Transverse colon (tissue), 4 donors: Measurements from ENCODE around the gene GJB5. TPM values are rescaled to one million over a fixed set of nuclear protein-coding genes. Genes with fewer than 3 reads are reported as not detected.
A peak's percentile ranks its signal among the peaks of the same experiment; 100 is the strongest.

Source experiments
- DNase-seq: peaks from one replicate; pipeline ENCODE4 v3.0.0-alpha.2; 2019
- H3K27ac ChIP-seq, 4 donors: fragments of 200-600 bp; sonication (generic); 2 replicates each; pipeline ENCODE4 v1.5.1; 2016 to 2018; ENCODE audit warnings: inconsistent platforms in 4 of 4
- H3K27me3 ChIP-seq: fragments of 200-600 bp; sonication (generic); 2 replicates; pipeline ENCODE4 v1.5.1; 2017; ENCODE audit warnings: inconsistent platforms
- H3K36me3 ChIP-seq, 4 donors: fragments of 200-600 bp; sonication (generic); 2 replicates each; pipeline ENCODE4 v1.5.1; 2017 to 2019; ENCODE audit warnings: inconsistent platforms in 4 of 4
- H3K4me1 ChIP-seq, 4 donors: fragments of 200-600 bp; sonication (generic); 2 replicates each; pipeline ENCODE4 v1.5.1; 2017 to 2020; ENCODE audit warnings: inconsistent platforms in 4 of 4
- H3K4me3 ChIP-seq, 4 donors: fragments of 200-600 bp; sonication (generic); 1 replicate in 1 of 4; 2 replicates in 3 of 4; pipeline versions ENCODE4 v1.5.1 to v1.6.1; 2017 to 2019; ENCODE audit warnings: inconsistent platforms in 4 of 4
- H3K9me3 ChIP-seq, 2 donors: fragments of 200-600 bp; sonication (generic); 2 replicates each; pipeline ENCODE4 v1.5.1; 2017 to 2019; ENCODE audit warnings: inconsistent platforms in 2 of 2
- EP300 ChIP-seq: sonication (generic); formaldehyde crosslinking; IDR thresholded peaks from one replicate; pipeline ENCODE4 v1.6.1; 2017; ENCODE audit warnings: antibody characterized with exemption, low read depth
- POLR2A ChIP-seq: fragments of 450-650 bp; IDR thresholded peaks from one replicate; pipeline ENCODE4 v1.6.1; 2016; ENCODE audit warnings: antibody characterized with exemption, mild to moderate bottlenecking, moderate library complexity
- POLR2AphosphoS5 ChIP-seq, 3 donors: sonication (generic); formaldehyde crosslinking; IDR thresholded peaks; one replicate each; pipeline ENCODE4 v1.6.1; 2016; ENCODE audit warnings: antibody characterized with exemption in 3 of 3
- WGBS, 2 donors: methylation state at CpG; one replicate each; pipeline ENCODE4 v1.1.5; 2018; ENCODE audit warnings: low coverage in 1 of 2; 5-methylcytosine and 5-hydroxymethylcytosine counted together
- in situ Hi-C, 4 donors: fragments of 200-750 bp; cut with MboI; loops; one replicate each; pipeline versions ENCODE4 v1.15.0 to v1.15.1; 2017; ENCODE audit warnings: low sequenced_read_pairs in 3 of 4, low pct_ligation_motif_present in 1 of 4, low pct_unique_long_range_greater_than_20kb in 1 of 4
- intact Hi-C: fragments of 100-400 bp; cut with DNase I; formaldehyde crosslinking; loops from one replicate; pipeline ENCODE4 v1.15.1; 2023; ENCODE audit warnings: low total_unique reads
- total RNA-seq, 4 donors: library from RNA; depleted of rRNA; stranded (reverse); fragments of >200 nt; gene quantifications; one replicate each; pipeline ENCODE4 v1.1.0, GENCODE V29; 2016
- TF ChIP-seq, protein P1 (sequence below), 5 experiments: fragments of 200-600 bp in 3 of 5; fragments of 450-650 bp in 2 of 5; sonication (generic) in 3 of 5; IDR thresholded peaks; 1 replicate in 2 of 5; 2 replicates in 3 of 5; pipeline ENCODE4 v1.5.1; 2016 to 2017; ENCODE audit warnings: antibody characterized with exemption in 5 of 5, inconsistent platforms in 3 of 5, mild to moderate bottlenecking in 2 of 5, moderate library complexity in 1 of 5

GJB5 gene
- total RNA-seq, 4 donors from 2014 or later, result not detected

GRCh38 chr1:34779005-34779404 lies 24.2 kb downstream of the GJB5 start:
- intact Hi-C loops, result loop anchor here (2.0 kb wide), 1 partner anchor 62 kb away; no protein-coding TSS in a partner anchor
- 70 to 82% methylated on average over 5 of the region's 5 CpGs for WGBS, 2 donors
- in situ Hi-C loops, result no loop called here
- no peak for TF ChIP-seq POLR2AphosphoS5 (IDR thresholded peaks at IDR 0.05)
- no peak for TF ChIP-seq POLR2A
- no peak for TF ChIP-seq EP300
- TF ChIP-seq, protein P1, sequence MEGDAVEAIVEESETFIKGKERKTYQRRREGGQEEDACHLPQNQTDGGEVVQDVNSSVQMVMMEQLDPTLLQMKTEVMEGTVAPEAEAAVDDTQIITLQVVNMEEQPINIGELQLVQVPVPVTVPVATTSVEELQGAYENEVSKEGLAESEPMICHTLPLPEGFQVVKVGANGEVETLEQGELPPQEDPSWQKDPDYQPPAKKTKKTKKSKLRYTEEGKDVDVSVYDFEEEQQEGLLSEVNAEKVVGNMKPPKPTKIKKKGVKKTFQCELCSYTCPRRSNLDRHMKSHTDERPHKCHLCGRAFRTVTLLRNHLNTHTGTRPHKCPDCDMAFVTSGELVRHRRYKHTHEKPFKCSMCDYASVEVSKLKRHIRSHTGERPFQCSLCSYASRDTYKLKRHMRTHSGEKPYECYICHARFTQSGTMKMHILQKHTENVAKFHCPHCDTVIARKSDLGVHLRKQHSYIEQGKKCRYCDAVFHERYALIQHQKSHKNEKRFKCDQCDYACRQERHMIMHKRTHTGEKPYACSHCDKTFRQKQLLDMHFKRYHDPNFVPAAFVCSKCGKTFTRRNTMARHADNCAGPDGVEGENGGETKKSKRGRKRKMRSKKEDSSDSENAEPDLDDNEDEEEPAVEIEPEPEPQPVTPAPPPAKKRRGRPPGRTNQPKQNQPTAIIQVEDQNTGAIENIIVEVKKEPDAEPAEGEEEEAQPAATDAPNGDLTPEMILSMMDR (IDR thresholded peaks at IDR 0.05), result no peak
- Histone ChIP-seq H3K9me3 (no peaks in the 10 kb centered on the region), H3K36me3 (no peaks in the 10 kb centered on the region), H3K4me1 (peaks cover 0 to 33% (median 22%) of the 10 kb centered on the region in 4 donors), H3K27me3 (peaks cover 37% of the 10 kb centered on the region), H3K4me3 (no peak overlapping the region), H3K27ac (no peak overlapping the region)
- DNase-seq, result no peak

- H3K4me3 ChIP-seq, result no peak overlapping the region
- no peaks in the 10 kb centered on the region for H3K36me3 ChIP-seq
- H3K27me3 ChIP-seq, result peaks cover 37% of the 10 kb centered on the region
- intact Hi-C loops (loop anchor here (2.0 kb wide), 1 partner anchor 63 kb away; no protein-coding TSS in a partner anchor), in situ Hi-C loops (no loop called here)
- TF ChIP-seq EP300 (no peak), POLR2AphosphoS5 (IDR thresholded peaks at IDR 0.05) (no peak), POLR2A (no peak)
- TF ChIP-seq, protein P1 (IDR thresholded peaks at IDR 0.05), result no peak
- H3K27ac ChIP-seq, result no peak overlapping the region
- no peak for DNase-seq
- peaks cover 0 to 37% (median 22%) of the 10 kb centered on the region in 4 donors for H3K4me1 ChIP-seq
- no peaks in the 10 kb centered on the region for H3K9me3 ChIP-seq
- WGBS, 2 donors, result 77 to 79% methylated on average over 5 of the region's 5 CpGs
Measured at GRCh38 chr1:34779526-34779925, 24.7 kb downstream of the GJB5 start.

GRCh38 chr1:34779962-34780361 lies 25.1 kb downstream of the GJB5 start:
- Histone ChIP-seq H3K4me3 (no peak overlapping the region), H3K9me3 (no peaks in the 10 kb centered on the region), H3K27ac (no peak overlapping the region), H3K27me3 (peaks cover 37% of the 10 kb centered on the region), H3K36me3 (no peaks in the 10 kb centered on the region), H3K4me1 (peaks cover 0 to 37% (median 22%) of the 10 kb centered on the region in 4 donors)
- intact Hi-C loops, result loop anchor here (2.0 kb wide), 1 partner anchor 63 kb away; no protein-coding TSS in a partner anchor
- in situ Hi-C loops, result no loop called here
- 79% methylated on average over 5 of the region's 5 CpGs; no CpG with 5 or more reads in 1 of the 2 donors for WGBS, 2 donors
- no peak for TF ChIP-seq POLR2AphosphoS5 (IDR thresholded peaks at IDR 0.05)
- TF ChIP-seq POLR2A, result no peak
- no peak for TF ChIP-seq EP300
- TF ChIP-seq, protein P1 (IDR thresholded peaks at IDR 0.05), result no peak
- DNase-seq, result no peak

- no peak for DNase-seq
- peak overlapping the region in 1 of 4 donors; percentile 71 for H3K27ac ChIP-seq
- H3K4me1 ChIP-seq, result peaks cover 0 to 37% (median 22%) of the 10 kb centered on the region in 4 donors
- no peak overlapping the region for H3K4me3 ChIP-seq
- in situ Hi-C loops (no loop called here), intact Hi-C loops (no loop called here)
- H3K9me3 ChIP-seq, result no peaks in the 10 kb centered on the region
- peaks cover 37% of the 10 kb centered on the region for H3K27me3 ChIP-seq
- no peaks in the 10 kb centered on the region for H3K36me3 ChIP-seq
- WGBS, 2 donors, result 38 to 54% methylated on average over 1 to 2 of the region's 2 CpGs
- TF ChIP-seq POLR2A (no peak), POLR2AphosphoS5 (IDR thresholded peaks at IDR 0.05) (no peak), EP300 (no peak)
- TF ChIP-seq, protein P1 (IDR thresholded peaks at IDR 0.05), result no peak
Measured at GRCh38 chr1:34780528-34780927, 25.7 kb downstream of the GJB5 start.
